T follicular helper cell (primary cell): ENCODE data around the gene USP37.

Experiments used
- DNase-seq: peaks from one replicate; pipeline ENCODE4 v3.0.0-alpha.2; 2020; ENCODE audit warnings: low read depth

Gene USP37

DNA sequence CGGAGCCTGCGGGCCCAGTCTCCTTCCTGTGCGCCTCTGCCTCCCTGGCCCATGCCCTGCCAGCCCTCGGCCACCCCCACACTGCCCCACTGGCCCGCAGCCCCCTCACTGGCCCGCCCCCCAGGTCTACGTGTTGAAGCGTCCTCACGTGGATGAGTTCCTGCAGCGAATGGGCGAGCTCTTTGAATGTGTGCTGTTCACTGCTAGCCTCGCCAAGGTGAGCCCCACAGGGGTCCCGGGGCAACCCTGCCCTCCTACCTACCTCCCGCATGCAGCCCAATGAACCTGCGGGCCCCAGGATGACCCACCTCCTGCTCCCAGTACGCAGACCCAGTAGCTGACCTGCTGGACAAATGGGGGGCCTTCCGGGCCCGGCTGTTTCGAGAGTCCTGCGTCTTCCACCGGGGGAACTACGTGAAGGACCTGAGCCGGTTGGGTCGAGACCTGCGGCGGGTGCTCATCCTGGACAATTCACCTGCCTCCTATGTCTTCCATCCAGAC, 165.2 kb downstream of the USP37 start:
- no peak for DNase-seq

DNA sequence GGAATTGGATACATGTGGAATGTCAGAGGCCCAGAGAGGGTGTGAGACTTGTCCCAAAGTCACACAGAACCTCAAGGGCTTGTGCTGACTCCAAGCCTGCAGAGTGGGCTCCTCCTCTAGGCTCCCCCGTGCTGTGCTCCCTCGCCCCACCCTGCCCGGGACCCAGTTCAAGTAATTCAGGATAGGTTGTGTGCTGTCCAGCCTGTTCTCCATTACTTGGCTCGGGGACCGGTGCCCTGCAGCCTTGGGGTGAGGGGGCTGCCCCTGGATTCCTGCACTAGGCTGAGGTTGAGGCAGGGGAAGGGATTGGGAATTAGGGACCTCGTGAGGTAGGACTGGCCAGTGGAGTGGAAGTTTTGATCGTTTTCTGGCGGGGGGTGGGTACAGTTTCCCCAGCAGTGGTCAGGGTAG, 165.7 kb downstream of the USP37 start:
- DNase-seq = no peak

GRCh38 chr2:218401890-218402289, 166.3 kb downstream of the USP37 start:
- no peak for DNase-seq

- DNase-seq = no peak
Measured at GRCh38 chr2:218400930-218401881, 166.9 kb downstream of the USP37 start.
